Aorta (tissue), 5 donors: ENCODE results near the gene ELMO2. TPM values are rescaled to one million over a fixed set of nuclear protein-coding genes. Genes with fewer than 3 reads are reported as not detected.

ENCODE experiments used
- ATAC-seq: fragments of 200-7000 bp; cut with Tn5 transposase; one replicate; pipeline ENCODE4 v1.9.1; 2022; ENCODE audit warnings: moderate library complexity; ENCODE audit not compliant: low FRiP score
- DNase-seq, 2 donors: peaks; one replicate each; pipeline ENCODE4 v3.0.0-alpha.2; 2020
- H3K27ac ChIP-seq, 2 donors: one replicate each; pipeline ENCODE4 v1.5.1; 2013; ENCODE audit warnings: low read length in 2 of 2, mild to moderate bottlenecking in 2 of 2, moderate library complexity in 2 of 2, control low read depth in 1 of 2, inconsistent platforms in 1 of 2, low read depth in 1 of 2
- H3K27me3 ChIP-seq, 2 donors: one replicate each; pipeline ENCODE4 v1.6.1; 2013; ENCODE audit warnings: control low read depth in 1 of 2, low read length in 1 of 2, mild to moderate bottlenecking in 1 of 2, moderate library complexity in 1 of 2; ENCODE audit not compliant: insufficient read depth in 2 of 2, control insufficient read depth in 1 of 2
- H3K36me3 ChIP-seq, 2 donors: one replicate each; pipeline ENCODE4 v1.6.1; 2013; ENCODE audit warnings: control low read depth in 1 of 2, low read length in 1 of 2, mild to moderate bottlenecking in 1 of 2; ENCODE audit not compliant: insufficient read depth in 2 of 2, control insufficient read depth in 1 of 2
- H3K4me1 ChIP-seq, 2 donors: one replicate each; pipeline ENCODE4 v1.6.1; 2013; ENCODE audit warnings: low read length in 2 of 2, control low read depth in 1 of 2, mild to moderate bottlenecking in 1 of 2, moderate library complexity in 1 of 2; ENCODE audit not compliant: insufficient read depth in 2 of 2, control insufficient read depth in 1 of 2
- H3K4me3 ChIP-seq, 2 donors: one replicate each; pipeline ENCODE4 v1.5.1; 2013; ENCODE audit warnings: low read length in 2 of 2, control low read depth in 1 of 2, mild to moderate bottlenecking in 1 of 2
- H3K9me3 ChIP-seq: one replicate; pipeline ENCODE4 v1.6.1; 2013; ENCODE audit warnings: mild to moderate bottlenecking, low read length; ENCODE audit not compliant: control insufficient read depth
- WGBS, 2 donors: extraction: QIAGEN DNeasy Blood & Tissue Kit; methylation state at CpG; one replicate each; pipeline ENCODE4 v1.1.7; 2013; 5-methylcytosine and 5-hydroxymethylcytosine counted together
- intact Hi-C, 2 donors: fragments of 100-400 bp; cut with DNase I; formaldehyde crosslinking; loops; one replicate each; pipeline versions ENCODE4 v1.14.2 to v1.15.0; 2022
- polyA plus RNA-seq, 2 donors: library from polyadenylated mRNA; stranded (reverse); fragments of 200-250 nt; gene quantifications; one replicate each; pipeline ENCODE4 v1.2.3, GENCODE V29; 2013
- total RNA-seq, 2 donors: library from RNA; stranded (reverse); fragmentation: NEBNext Ultra II Directional; extraction: Animal tissue kit (Norgen Biotek cat#: 25700); gene quantifications; one replicate each; pipeline ENCODE4 v1.2.1, GENCODE V29; 2021
- donor health status: healthy with polysubstance abuse.
- donor health status: Bipolar disorder and iron deficiency.
- donor health status: DM: no; HTN: no; CAD: no.
- donor health status: DM: no; HTN: no; CAD: no.
- donor health status: DM: yes; HTN: yes; CAD: no.

Gene ELMO2
- total and polyA plus RNA-seq, 4 donors, result 19.3 to 51.6 (median 35.8) TPM

- DNase-seq, result no peak
- H3K27ac ChIP-seq, result no peak overlapping the region
- no peaks in the 10 kb centered on the region for H3K9me3 ChIP-seq
- no peaks in the 10 kb centered on the region for H3K36me3 ChIP-seq
- no peak overlapping the region for H3K4me3 ChIP-seq
- intact Hi-C loops, result no loop called here
- 69 to 71% methylated on average over 13 of the region's 13 CpGs for WGBS, 2 donors
- ATAC-seq, result no peak
- no peaks in the 10 kb centered on the region for H3K27me3 ChIP-seq
- no peaks in the 10 kb centered on the region for H3K4me1 ChIP-seq
Observed at GRCh38 chr20:46330831-46331371, 75.5 kb downstream of the ELMO2 start.

- ATAC-seq (no peak), DNase-seq (no peak)
- Histone ChIP-seq H3K36me3 (no peaks in the 10 kb centered on the region), H3K4me3 (no peak overlapping the region), H3K9me3 (no peaks in the 10 kb centered on the region), H3K4me1 (no peaks in the 10 kb centered on the region), H3K27ac (no peak overlapping the region), H3K27me3 (no peaks in the 10 kb centered on the region)
- WGBS, 2 donors, result 37 to 39% methylated on average over 13 of the region's 13 CpGs
- intact Hi-C loops, result no loop called here
Observed at GRCh38 chr20:46330072-46330763, 76.2 kb downstream of the ELMO2 start.

GRCh38 chr20:46328200-46328882 is 78.1 kb downstream of the ELMO2 start:
- intact Hi-C loops, result no loop called here
- 47 to 51% methylated on average over 16 of the region's 16 CpGs for WGBS, 2 donors
- Histone ChIP-seq H3K27me3 (no peaks in the 10 kb centered on the region), H3K27ac (no peak overlapping the region), H3K36me3 (no peaks in the 10 kb centered on the region), H3K4me3 (no peak overlapping the region), H3K9me3 (no peaks in the 10 kb centered on the region), H3K4me1 (no peaks in the 10 kb centered on the region)
- DNase-seq (no peak), ATAC-seq (no peak)

GRCh38 chr20:46327557-46327956 is 78.9 kb downstream of the ELMO2 start:
- no peak for ATAC-seq

GRCh38 chr20:46325789-46326188 is 80.6 kb downstream of the ELMO2 start:
- Histone ChIP-seq H3K9me3 (no peaks in the 10 kb centered on the region), H3K27me3 (no peaks in the 10 kb centered on the region)

More at GRCh38 chr20:46327557-46327956, 78.9 kb downstream of the ELMO2 start:
- WGBS, 2 donors, result 94 to 95% methylated on average over 6 of the region's 6 CpGs
- no peak overlapping the region for H3K4me3 ChIP-seq
- H3K9me3 ChIP-seq, result no peaks in the 10 kb centered on the region
- intact Hi-C loops, result no loop called here
- no peak overlapping the region for H3K27ac ChIP-seq
- H3K4me1 ChIP-seq, result no peaks in the 10 kb centered on the region
- no peaks in the 10 kb centered on the region for H3K27me3 ChIP-seq
- no peak for DNase-seq
- H3K36me3 ChIP-seq, result no peaks in the 10 kb centered on the region

GRCh38 chr20:46324960-46325703 is 81.3 kb downstream of the ELMO2 start:
- ATAC-seq, result no peak
- no peaks in the 10 kb centered on the region for H3K9me3 ChIP-seq
- no peak overlapping the region for H3K4me3 ChIP-seq
- no peaks in the 10 kb centered on the region for H3K27me3 ChIP-seq
- no peak overlapping the region for H3K27ac ChIP-seq
- WGBS, 2 donors, result 56 to 58% methylated on average over 6 of the region's 6 CpGs
- intact Hi-C loops, result no loop called here
- DNase-seq, result no peak
- H3K36me3 ChIP-seq, result no peaks in the 10 kb centered on the region
- H3K4me1 ChIP-seq, result no peaks in the 10 kb centered on the region

More at GRCh38 chr20:46325789-46326188, 80.6 kb downstream of the ELMO2 start:
- no peaks in the 10 kb centered on the region for H3K4me1 ChIP-seq
- intact Hi-C loops, result no loop called here
- no peaks in the 10 kb centered on the region for H3K36me3 ChIP-seq
- H3K27ac ChIP-seq, result no peak overlapping the region
- ATAC-seq (no peak), DNase-seq (no peak)
- 43% methylated on average over 1 of the region's 1 CpG for WGBS, 2 donors
- no peak overlapping the region for H3K4me3 ChIP-seq

GRCh38 chr20:46324379-46324778 is 82.0 kb downstream of the ELMO2 start:
- Histone ChIP-seq H3K4me3 (no peak overlapping the region), H3K27ac (no peak overlapping the region), H3K27me3 (no peaks in the 10 kb centered on the region), H3K9me3 (no peaks in the 10 kb centered on the region), H3K36me3 (no peaks in the 10 kb centered on the region), H3K4me1 (no peaks in the 10 kb centered on the region)
- no peak for DNase-seq
- 77 to 78% methylated on average over 7 of the region's 7 CpGs for WGBS, 2 donors
- no peak for ATAC-seq
- intact Hi-C loops, result no loop called here

- DNase-seq (no peak), ATAC-seq (no peak)
- Histone ChIP-seq H3K36me3 (no peaks in the 10 kb centered on the region), H3K9me3 (no peaks in the 10 kb centered on the region), H3K4me1 (no peaks in the 10 kb centered on the region), H3K27ac (no peak overlapping the region), H3K4me3 (no peak overlapping the region), H3K27me3 (no peaks in the 10 kb centered on the region)
- WGBS, 2 donors, result 60 to 61% methylated on average over 8 to 10 of the region's 10 CpGs
- intact Hi-C loops, result no loop called here
Observed at GRCh38 chr20:46323557-46323956, 82.9 kb downstream of the ELMO2 start.
